Measurements from ENCODE around the gene HSPA4. TPM values are rescaled to one million over a fixed set of nuclear protein-coding genes. Genes with fewer than 3 reads are reported as not detected.
"Not testable (repeated sequence)": the region's sequence is repeated elsewhere in the genome, so short reads cannot be mapped to it uniquely, and the experiment has no call there.

HSPA4 gene
- 10 to 100 TPM; 48.1 to 84.0 (median 72.3) TPM for total RNA-seq

DNA sequence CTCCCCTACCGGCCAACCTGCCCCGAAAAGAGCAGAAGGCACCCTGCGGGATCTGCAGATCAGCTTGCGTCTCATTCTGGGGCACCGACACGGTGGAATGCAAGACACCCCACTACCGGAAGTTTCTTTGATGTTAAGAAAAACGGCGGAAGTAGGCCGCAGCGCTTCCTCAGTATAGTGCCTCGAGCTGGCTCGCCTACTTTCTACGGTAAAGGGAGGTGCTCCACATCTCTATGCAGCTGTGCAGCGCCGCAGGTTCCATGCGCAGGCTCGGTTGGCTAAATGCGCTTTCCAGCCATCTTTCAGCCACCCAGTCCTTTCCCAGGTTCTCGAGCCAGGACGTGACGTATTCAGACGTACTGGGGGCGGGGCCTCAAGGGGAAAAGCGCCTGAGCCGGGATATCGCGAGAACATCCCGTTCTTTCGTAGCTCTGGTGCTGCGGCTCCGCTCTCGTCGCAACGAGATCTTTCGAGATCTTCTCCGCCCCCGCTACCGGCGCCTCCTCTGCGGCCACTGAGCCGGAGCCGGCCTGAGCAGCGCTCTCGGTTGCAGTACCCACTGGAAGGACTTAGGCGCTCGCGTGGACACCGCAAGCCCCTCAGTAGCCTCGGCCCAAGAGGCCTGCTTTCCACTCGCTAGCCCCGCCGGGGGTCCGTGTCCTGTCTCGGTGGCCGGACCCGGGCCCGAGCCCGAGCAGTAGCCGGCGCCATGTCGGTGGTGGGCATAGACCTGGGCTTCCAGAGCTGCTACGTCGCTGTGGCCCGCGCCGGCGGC lies at the start of gene HSPA4:
Gene HSPA4 (plus strand): TSS at position 472 of the 775 bp plus-strand sequence. CDS start 238 bp downstream, at position 710.
- peak; percentile 91 for ATAC-seq
- 2 to 4% methylated on average over 5 to 10 of the region's 68 CpGs for WGBS, 2 donors (ENCODE audit: low coverage in 1 of 2)
- peaks cover 3 to 65% (median 16%) of the 10 kb centered on the region in 3 donors for H3K4me1 ChIP-seq

DNA sequence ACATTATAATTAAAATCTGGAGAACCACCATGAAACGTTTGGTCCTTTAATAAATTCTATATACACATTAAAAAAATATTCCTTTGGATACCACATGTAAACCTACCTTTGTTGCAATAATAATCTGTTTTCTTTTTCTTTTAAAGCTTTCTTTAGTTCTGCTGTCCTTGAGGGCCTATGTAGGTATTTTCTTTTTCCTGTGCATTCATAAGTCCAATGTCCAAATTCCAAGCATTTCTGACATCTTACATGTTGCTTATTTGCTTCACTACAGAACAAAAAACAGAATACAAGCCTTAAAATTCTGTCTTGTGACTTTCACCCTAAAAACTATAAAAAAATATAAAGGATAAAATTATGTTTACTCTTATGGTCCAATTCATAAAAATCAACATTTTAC lies 45.2 kb upstream of the HSPA4 start:
- WGBS, 2 donors (ENCODE audit: low coverage in 1 of 2) = 54 to 62% methylated on average over 1 of the region's 1 CpG
- Histone ChIP-seq H3K4me1 (no peaks in the 10 kb centered on the region), H3K36me3 (peaks cover 0 to 50% of the 10 kb centered on the region in 2 donors), H3K27me3 (no peaks in the 10 kb centered on the region), H3K9me3 (no peaks in the 10 kb centered on the region), H3K4me3 (no peak overlapping the region), H3K27ac (no peak overlapping the region)
- no peak for TF ChIP-seq POLR2AphosphoS5 (IDR thresholded peaks at IDR 0.05)
- no peak for TF ChIP-seq POLR2A (IDR thresholded peaks at IDR 0.05)
- TF ChIP-seq, protein P1, sequence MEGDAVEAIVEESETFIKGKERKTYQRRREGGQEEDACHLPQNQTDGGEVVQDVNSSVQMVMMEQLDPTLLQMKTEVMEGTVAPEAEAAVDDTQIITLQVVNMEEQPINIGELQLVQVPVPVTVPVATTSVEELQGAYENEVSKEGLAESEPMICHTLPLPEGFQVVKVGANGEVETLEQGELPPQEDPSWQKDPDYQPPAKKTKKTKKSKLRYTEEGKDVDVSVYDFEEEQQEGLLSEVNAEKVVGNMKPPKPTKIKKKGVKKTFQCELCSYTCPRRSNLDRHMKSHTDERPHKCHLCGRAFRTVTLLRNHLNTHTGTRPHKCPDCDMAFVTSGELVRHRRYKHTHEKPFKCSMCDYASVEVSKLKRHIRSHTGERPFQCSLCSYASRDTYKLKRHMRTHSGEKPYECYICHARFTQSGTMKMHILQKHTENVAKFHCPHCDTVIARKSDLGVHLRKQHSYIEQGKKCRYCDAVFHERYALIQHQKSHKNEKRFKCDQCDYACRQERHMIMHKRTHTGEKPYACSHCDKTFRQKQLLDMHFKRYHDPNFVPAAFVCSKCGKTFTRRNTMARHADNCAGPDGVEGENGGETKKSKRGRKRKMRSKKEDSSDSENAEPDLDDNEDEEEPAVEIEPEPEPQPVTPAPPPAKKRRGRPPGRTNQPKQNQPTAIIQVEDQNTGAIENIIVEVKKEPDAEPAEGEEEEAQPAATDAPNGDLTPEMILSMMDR (IDR thresholded peaks at IDR 0.05) = no peak
- TF ChIP-seq EP300 (IDR thresholded peaks at IDR 0.05) = no peak
- no peak for ATAC-seq

More for the DNA sequence above, at the start of gene HSPA4:
- Histone ChIP-seq H3K27ac (peak within 1 kb of the TSS; percentile 96 to 99 (median 98)), H3K36me3 (no peaks in the 10 kb centered on the region), H3K27me3 (no peaks in the 10 kb centered on the region), H3K4me3 (peak within 1 kb of the TSS; percentile 71), H3K9me3 (no peaks in the 10 kb centered on the region)
- TF ChIP-seq POLR2AphosphoS5 (IDR thresholded peaks at IDR 0.05) (peak; percentile 91), POLR2A (IDR thresholded peaks at IDR 0.05) (peak; percentile 85 to 88), EP300 (IDR thresholded peaks at IDR 0.05) (no peak)
- TF ChIP-seq, protein P1 (IDR thresholded peaks at IDR 0.05) = peak in 1 of 4 experiments; percentile 3

DNA sequence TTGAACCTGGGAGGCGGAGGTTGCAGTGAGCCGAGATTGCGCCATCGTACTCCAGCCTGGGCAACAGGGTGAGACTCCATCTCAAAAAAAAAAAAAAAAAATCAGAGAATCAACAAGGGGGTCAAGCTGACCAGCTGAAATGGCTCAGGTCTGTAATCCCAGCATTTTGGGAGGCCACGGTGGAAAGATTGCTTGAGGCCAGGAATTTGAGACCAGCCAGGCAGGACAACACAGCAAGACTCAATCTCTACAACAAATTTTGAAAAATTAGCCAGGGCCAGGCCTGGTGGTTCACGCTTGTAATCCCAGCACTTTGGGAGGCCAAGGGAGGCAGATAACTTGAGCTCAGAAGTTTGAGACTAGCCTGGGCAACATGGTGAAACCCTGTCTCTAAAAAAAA lies 43.4 kb upstream of the HSPA4 start:
- ATAC-seq, H3K9me3 ChIP-seq, H3K27ac ChIP-seq, H3K4me1 ChIP-seq, H3K27me3 ChIP-seq, H3K4me3 ChIP-seq: not testable (repeated sequence)
- H3K36me3 ChIP-seq = peaks cover 0 to 40% of the 10 kb centered on the region in 2 donors
- WGBS, 2 donors (ENCODE audit: low coverage in 1 of 2) = 78 to 80% methylated on average over 5 to 6 of the region's 6 CpGs

DNA sequence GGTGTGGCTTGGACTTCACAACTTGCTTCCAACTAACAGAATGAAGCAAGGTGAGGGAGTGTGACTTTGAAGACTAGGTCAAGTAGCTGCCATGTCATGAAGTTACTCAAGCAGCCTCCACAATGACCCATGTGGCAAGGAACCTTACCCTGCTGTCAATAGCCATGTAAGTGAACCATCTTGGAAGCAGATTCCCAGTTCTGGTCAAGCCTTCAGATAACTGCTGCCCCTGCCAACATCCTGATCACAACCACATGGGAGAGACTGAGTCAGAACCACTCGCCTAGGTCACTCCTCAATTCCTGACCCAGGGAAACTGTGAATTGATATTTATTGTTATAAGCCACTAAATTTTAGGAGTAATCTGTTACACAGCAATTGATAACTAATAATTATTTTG lies 36.3 kb upstream of the HSPA4 start:
- no peaks in the 10 kb centered on the region for H3K27me3 ChIP-seq
- no peak overlapping the region for H3K4me3 ChIP-seq
- no peak for ATAC-seq
- TF ChIP-seq POLR2AphosphoS5 (IDR thresholded peaks at IDR 0.05) = no peak
- no peak for TF ChIP-seq EP300 (IDR thresholded peaks at IDR 0.05)
- TF ChIP-seq, protein P1 (IDR thresholded peaks at IDR 0.05) = no peak
- TF ChIP-seq POLR2A (IDR thresholded peaks at IDR 0.05) = no peak
- 71 to 100% methylated on average over 1 of the region's 1 CpG for WGBS, 2 donors (ENCODE audit: low coverage in 1 of 2)
- no peaks in the 10 kb centered on the region for H3K4me1 ChIP-seq
- H3K9me3 ChIP-seq = no peaks in the 10 kb centered on the region
- peaks cover 0 to 40% of the 10 kb centered on the region in 2 donors for H3K36me3 ChIP-seq
- H3K27ac ChIP-seq = no peak overlapping the region

DNA sequence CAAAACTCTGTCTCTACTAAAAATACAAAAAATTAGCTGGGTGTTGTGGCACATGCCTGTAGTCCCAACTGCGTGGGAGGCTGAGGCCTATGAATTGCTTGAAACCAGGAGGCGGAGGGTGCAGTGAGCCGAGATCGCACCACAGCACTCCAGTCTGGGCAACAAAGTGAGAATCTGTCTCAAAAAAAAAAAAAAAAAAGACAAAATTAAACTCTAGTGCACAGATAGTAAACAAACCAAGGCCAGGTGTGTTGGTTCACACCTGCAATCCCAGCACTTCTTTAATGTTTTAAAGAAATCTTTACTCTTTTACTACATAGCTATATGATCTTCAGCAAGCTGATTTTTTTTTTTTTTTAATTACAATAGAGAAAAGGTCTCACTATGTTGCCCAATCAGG lies 33.8 kb upstream of the HSPA4 start:
- Histone ChIP-seq H3K27me3 (no peaks in the 10 kb centered on the region), H3K4me3 (no peak overlapping the region), H3K27ac (no peak overlapping the region), H3K9me3 (no peaks in the 10 kb centered on the region), H3K36me3 (peaks cover 0 to 51% of the 10 kb centered on the region in 2 donors), H3K4me1 (no peaks in the 10 kb centered on the region)
- WGBS, 2 donors (ENCODE audit: low coverage in 1 of 2) = 70 to 100% methylated on average over 1 to 2 of the region's 4 CpGs
- ATAC-seq = no peak
- TF ChIP-seq EP300 (IDR thresholded peaks at IDR 0.05) (no peak), POLR2A (IDR thresholded peaks at IDR 0.05) (no peak), POLR2AphosphoS5 (IDR thresholded peaks at IDR 0.05) (no peak)
- TF ChIP-seq, protein P1 (IDR thresholded peaks at IDR 0.05) = no peak

DNA sequence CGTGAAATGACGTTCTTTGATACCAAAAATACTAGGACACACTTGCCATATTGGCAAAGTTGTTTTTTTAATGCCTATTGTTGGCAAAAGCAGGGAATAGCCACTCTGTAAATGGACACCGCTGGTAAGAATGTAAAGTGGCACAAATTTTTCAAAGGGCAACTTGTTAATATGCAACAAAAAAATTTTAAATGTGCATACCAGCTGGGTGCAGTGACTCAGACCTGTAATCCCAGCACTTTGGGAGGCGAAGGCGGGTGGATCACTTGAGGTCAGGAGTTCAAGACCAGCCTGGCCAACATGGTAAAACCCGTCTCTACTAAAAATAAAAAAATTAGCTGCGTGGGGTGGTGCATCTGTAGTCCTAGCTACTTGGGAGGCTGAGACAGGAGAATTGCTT lies 32.3 kb upstream of the HSPA4 start:
- not testable (repeated sequence) for H3K4me3 ChIP-seq, H3K4me1 ChIP-seq, H3K27me3 ChIP-seq, H3K27ac ChIP-seq, ATAC-seq, H3K9me3 ChIP-seq
- peaks cover 0 to 50% of the 10 kb centered on the region in 2 donors for H3K36me3 ChIP-seq
- WGBS, 2 donors (ENCODE audit: low coverage in 1 of 2) = 90 to 96% methylated on average over 2 to 7 of the region's 7 CpGs
